HepG2 (cell line): ENCODE results near the gene STK10. TPM values are rescaled to one million over a fixed set of nuclear protein-coding genes. Genes with fewer than 3 reads are reported as not detected.

Experiments
- ATAC-seq: fragments of 200-7000 bp; cut with Tn5 transposase; 3 replicates; pipeline ENCODE4 v1.9.1; 2020; ENCODE audit warnings: mild to moderate bottlenecking, moderate library complexity
- BruUV-seq: library from RNA; stranded (reverse); fragments of 400-500 nt; replicated peaks from 2 replicates; lab custom pipeline; 2021; lab: Mats Ljungman, UMichigan
- CTCF ChIA-PET: fragments of 300-600 bp; formaldehyde crosslinking; extraction: SDS; loops from one replicate; lab custom pipeline; 2021; ENCODE audit warnings: low total read pairs, inconsistent platforms, low intra/inter-chr PET ratio; lab: Yijun Ruan, JAX
- POLR2A ChIA-PET: fragments of 350-600 bp; sonication (Branson Sonifier 250); formaldehyde crosslinking; loops from one replicate; lab custom pipeline; 2020; ENCODE audit warnings: antibody characterized with exemption, inconsistent platforms; lab: Yijun Ruan, JAX
- DNase-seq: peaks from one replicate; pipeline ENCODE4 v3.0.0-alpha.2; 2015; ENCODE audit warnings: low spot score
- FAIRE-seq: peaks from 3 replicates; lab custom pipeline; 2011; peaks lifted over from hg19 to GRCh38; lab: Jason Lieb, UNC
- H2AFZ ChIP-seq: one replicate; pipeline ENCODE4 v1.6.1; 2011; ENCODE audit warnings: low read length, inconsistent platforms
- H3K27ac ChIP-seq: fragments of 300-600 bp; 3 replicates; pipeline ENCODE4 v1.8.0; 2011; ENCODE audit warnings: mixed run types, mild to moderate bottlenecking, mixed read lengths, low read length, inconsistent platforms; ENCODE audit not compliant: insufficient read depth; ENCODE audit errors: extremely low read length
- H3K27me3 ChIP-seq, 2 experiments: fragments of 200-600 bp in 1 of 2; 2 replicates in 1 of 2; 3 replicates in 1 of 2; pipeline versions ENCODE4 v1.6.0 to v1.8.0; 2011; ENCODE audit warnings: low read length in 2 of 2, mild to moderate bottlenecking in 2 of 2, moderate library complexity in 2 of 2, inconsistent platforms in 1 of 2; ENCODE audit not compliant: insufficient read depth in 2 of 2, control insufficient read depth in 1 of 2
- H3K36me3 ChIP-seq, 2 experiments: fragments of 200-600 bp in 1 of 2; replicated peaks in 1 of 2; 2 replicates in 1 of 2; 3 replicates in 1 of 2; pipeline versions ENCODE4 v1.5.1 to v1.8.0; 2011; ENCODE audit warnings: low read length in 2 of 2, inconsistent platforms in 1 of 2; ENCODE audit not compliant: insufficient read depth in 2 of 2, control insufficient read depth in 1 of 2
- H3K4me1 ChIP-seq: 2 replicates; pipeline ENCODE4 v1.5.1; 2012; ENCODE audit warnings: low read length, inconsistent platforms; ENCODE audit not compliant: insufficient read depth
- H3K4me2 ChIP-seq: 2 replicates; pipeline ENCODE4 v1.6.0; 2011; ENCODE audit warnings: low read depth, low read length, inconsistent platforms
- H3K4me3 ChIP-seq, 3 experiments: fragments of 200-600 bp in 1 of 3; sonication (generic), shearing (Covaris generic) in 1 of 3; replicated peaks in 1 of 3; 2 replicates each; pipeline ENCODE4 v1.5.1; 2011 to 2016; ENCODE audit warnings: low read length in 3 of 3, inconsistent platforms in 2 of 3, low read depth in 2 of 3, mild to moderate bottlenecking in 2 of 3, control low read depth in 1 of 3, mixed read lengths in 1 of 3; ENCODE audit not compliant: insufficient read depth in 1 of 3
- H3K79me2 ChIP-seq: one replicate; pipeline ENCODE4 v1.6.1; 2011; ENCODE audit warnings: low read length, inconsistent platforms; ENCODE audit not compliant: insufficient read depth
- H3K9ac ChIP-seq: 2 replicates; pipeline ENCODE4 v1.6.0; 2011; ENCODE audit warnings: mild to moderate bottlenecking, low read depth, low read length, inconsistent platforms; ENCODE audit not compliant: insufficient read depth
- H3K9me3 ChIP-seq: 2 replicates; pipeline ENCODE4 v1.5.1; 2012; ENCODE audit warnings: mild to moderate bottlenecking, low read length
- H4K20me1 ChIP-seq: 2 replicates; pipeline ENCODE4 v1.6.0; 2011; ENCODE audit warnings: inconsistent platforms, mild to moderate bottlenecking, low read length, moderate library complexity; ENCODE audit not compliant: insufficient read depth
- HNRNPL ChIP-seq: fragments of 200-400 bp; formaldehyde crosslinking; IDR thresholded peaks from 2 replicates; pipeline ENCODE4 v1.6.1; 2017; ENCODE audit warnings: mild to moderate bottlenecking, low read depth, low read length
- ZMYM3 ChIP-seq: sonication (generic); formaldehyde crosslinking; IDR thresholded peaks from 2 replicates; pipeline ENCODE4 v1.5.1; 2020; ENCODE audit warnings: mild to moderate bottlenecking, missing genetic modification reagents
- ZNF543 ChIP-seq: sonication (generic); formaldehyde crosslinking; IDR thresholded peaks from 2 replicates; pipeline ENCODE4 v1.4.0; 2020; ENCODE audit warnings: mild to moderate bottlenecking, missing genetic modification reagents
- ZNF674 ChIP-seq: sonication (generic); formaldehyde crosslinking; IDR thresholded peaks from 2 replicates; pipeline ENCODE4 v1.5.0; 2020; ENCODE audit warnings: low read depth, mild to moderate bottlenecking, missing genetic modification reagents
- ZNF768 ChIP-seq: sonication (generic); formaldehyde crosslinking; IDR thresholded peaks from 2 replicates; pipeline ENCODE4 v1.4.0; 2020; ENCODE audit warnings: missing genetic modification reagents
- WGBS: methylation state at CpG from one replicate; pipeline ENCODE4 v1.1.6; 2017; ENCODE audit warnings: low lambda C conversion rate; 5-methylcytosine and 5-hydroxymethylcytosine counted together
- in situ Hi-C: cut with HindIII; loops from 2 replicates; pipeline ENCODE4 v1.10.0; 2017; ENCODE audit warnings: low pct_unique_long_range_greater_than_20kb; ENCODE audit not compliant: extremely low pct_ligation_motif_present
- intact Hi-C: fragments of 100-400 bp; cut with micrococcal nuclease; formaldehyde crosslinking; loops from one replicate; pipeline ENCODE4 v1.10.0; 2022; ENCODE audit not compliant: unreplicated experiment
- polyA plus RNA-seq, 8 experiments: library from polyadenylated mRNA; depleted of rRNA in 3 of 8; stranded (reverse) in 7 of 8; unstranded in 1 of 8; fragments of >200 nt; fragmentation: Illumina TruSeq in 4 of 8; extraction: Trizol in 4 of 8; gene quantifications; 2 replicates each; pipeline versions ENCODE4 v1.2.1 to v1.2.3, GENCODE V29; 2011 to 2016; ENCODE audit warnings: low read depth in 4 of 8, missing spikeins in 1 of 8, mixed read lengths in 1 of 8; ENCODE audit not compliant: insufficient read depth in 1 of 8
- total RNA-seq, 5 experiments: library from RNA; depleted of rRNA; stranded (reverse); fragments of >200 nt; fragmentation: Illumina TruSeq; extraction: Trizol; gene quantifications; 2 replicates each; pipeline ENCODE4 v1.2.3, GENCODE V29; 2016; ENCODE audit warnings: low read depth in 1 of 5

Gene STK10
- total and polyA plus RNA-seq, 2 of the 13 experiments (the other 11 are each of a cell fraction or from before 2014, with no cell fraction given): 7.0 to 7.2 TPM

DNA sequence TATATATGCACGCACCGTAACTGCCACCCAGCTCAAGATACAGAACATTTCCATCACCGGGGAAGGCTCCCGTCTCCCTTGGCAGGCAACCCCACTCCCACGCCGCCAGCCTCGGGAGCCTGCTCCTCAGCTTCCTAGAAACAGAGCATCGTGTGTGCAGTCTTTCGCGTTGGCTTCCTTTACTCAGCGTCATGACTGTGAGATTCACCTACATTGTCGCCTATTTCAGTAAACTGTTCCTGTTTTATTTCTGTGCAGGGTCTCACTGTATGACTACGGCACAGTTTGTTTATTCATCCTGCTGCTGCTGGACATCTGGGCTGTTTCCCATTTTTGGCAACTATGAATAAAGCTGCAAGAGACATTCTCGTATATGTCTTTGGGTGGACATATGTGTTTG lies 90.7 kb downstream of the STK10 start:
- FAIRE-seq (no peak), ATAC-seq (no peak), DNase-seq (no peak)
- no peaks in the 10 kb centered on the region for H3K27me3 ChIP-seq
- H3K9me3 ChIP-seq: no peaks in the 10 kb centered on the region
- TF ChIP-seq ZNF543 (CRISPR knock-in tag): no peak
- TF ChIP-seq, all 625 proteins: peak for 0
- intact Hi-C loops: no loop called here
- no peaks in the 10 kb centered on the region for H4K20me1 ChIP-seq
- 97% methylated on average over 14 of the region's 14 CpGs for WGBS
- in situ Hi-C loops: no loop called here
- ChIA-PET CTCF (no interaction called here), POLR2A (no interaction called here)
- H3K4me1 ChIP-seq: peaks cover 21% of the 10 kb centered on the region
- no peak overlapping the region for H3K9ac ChIP-seq
- H3K4me2 ChIP-seq: no peak overlapping the region
- no peak overlapping the region for H3K27ac ChIP-seq
- no peak overlapping the region for H3K4me3 ChIP-seq
- no peaks in the 10 kb centered on the region for H3K79me2 ChIP-seq
- H3K36me3 ChIP-seq: peaks cover 0 to 4% of the 10 kb centered on the region in 2 experiments; a peak in 1 of 5 replicates
- no TSS peak for BruUV-seq
- H2AFZ ChIP-seq: no peak overlapping the region

DNA sequence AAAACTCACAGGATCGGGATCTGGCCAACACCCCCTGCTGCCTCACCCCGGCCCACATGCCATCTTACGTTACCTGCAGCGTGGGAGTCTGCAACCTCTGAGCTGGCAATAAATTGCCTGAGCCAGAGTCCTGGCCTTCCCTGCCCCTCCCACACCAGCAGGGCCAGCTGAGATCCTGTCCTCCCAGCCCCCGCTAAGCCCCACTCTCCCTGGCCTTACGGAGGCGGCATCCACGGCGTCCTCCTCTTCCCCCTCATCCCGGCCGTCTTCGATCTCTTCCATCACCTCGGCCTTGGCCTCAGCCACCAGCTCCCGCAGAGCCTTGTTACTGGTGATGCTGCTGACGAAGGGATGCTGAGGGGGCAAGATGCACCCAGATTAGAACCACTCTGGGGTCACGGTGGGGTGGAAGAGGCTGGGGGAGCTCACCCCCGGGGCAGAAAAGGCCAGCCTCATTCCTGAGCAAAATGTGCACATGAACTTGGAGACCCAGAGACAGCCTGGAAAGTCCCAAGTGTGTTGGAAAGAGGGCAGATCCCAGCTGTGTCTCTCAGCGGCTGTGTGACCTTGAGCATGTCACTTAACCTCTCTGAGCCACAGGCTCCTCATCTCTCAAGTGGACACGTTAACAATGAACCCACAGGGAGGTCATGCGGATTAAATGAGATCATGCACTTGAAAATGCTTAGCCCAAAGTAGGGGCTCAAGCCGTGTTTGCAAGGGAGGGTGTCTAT lies 91.7 kb downstream of the STK10 start:
- no peaks in the 10 kb centered on the region for H4K20me1 ChIP-seq
- in situ Hi-C loops: no loop called here
- CTCF ChIA-PET: no interaction called here
- H3K9me3 ChIP-seq: no peaks in the 10 kb centered on the region
- no peak overlapping the region for H3K4me3 ChIP-seq
- 92% methylated on average over 21 of the region's 21 CpGs for WGBS
- intact Hi-C loops: no loop called here
- no peak overlapping the region for H3K9ac ChIP-seq
- peaks cover 17% of the 10 kb centered on the region for H3K4me1 ChIP-seq
- no TSS peak for BruUV-seq
- no peak overlapping the region for H3K4me2 ChIP-seq
- no peak for FAIRE-seq
- no peak overlapping the region for H3K27ac ChIP-seq
- no peak for ATAC-seq
- DNase-seq: no peak
- no peaks in the 10 kb centered on the region for H3K27me3 ChIP-seq
- POLR2A ChIA-PET: no interaction called here
- TF ChIP-seq ZNF674 (CRISPR knock-in tag) (no peak), HNRNPL (no peak), ZNF768 (CRISPR knock-in tag) (peak; percentile 92), ZMYM3 (0 out of 2 replicates have a peak, but pooled peaks have one; percentile 29)
- TF ChIP-seq, all 625 proteins: peak for 2
- H3K36me3 ChIP-seq: no peaks in the 10 kb centered on the region
- H3K79me2 ChIP-seq: no peaks in the 10 kb centered on the region
- H2AFZ ChIP-seq: no peak overlapping the region
